Measurements from ENCODE around the gene WASF1. TPM values are rescaled to one million over a fixed set of nuclear protein-coding genes. Genes with fewer than 3 reads are reported as not detected.
A peak's percentile ranks its signal among the peaks of the same experiment; 100 is the strongest.

WASF1 gene
- total and polyA plus RNA-seq, 2 experiments from 2014 or later = 12.3 to 25.1 TPM

- Histone ChIP-seq H3F3A (ENCODE audit: insufficient read depth) (no peaks in the 10 kb centered on the region), H3K9me2 (ENCODE audit: insufficient read depth) (no peaks in the 10 kb centered on the region), H3K79me2 (ENCODE audit: insufficient read depth) (no peaks in the 10 kb centered on the region), H3K4me2 (ENCODE audit: unreplicated experiment) (no peak overlapping the region), H3K9me3 (ENCODE audit: low read depth) (no peaks in the 10 kb centered on the region), H2AFZ (no peak overlapping the region), H3K27me3 (replicated peaks; ENCODE audit: insufficient read depth) (peaks cover 12% of the 10 kb centered on the region), H3K9ac (no peak overlapping the region), H3K4me3 (no peak overlapping the region), H3K27ac (no peak overlapping the region), H3K4me1 (ENCODE audit: insufficient read depth) (no peaks in the 10 kb centered on the region), H3K36me3 (ENCODE audit: low read depth) (no peaks in the 10 kb centered on the region), H4K20me1 (ENCODE audit: insufficient read depth) (no peaks in the 10 kb centered on the region)
- in situ Hi-C loops (cut with MboI) = loop anchor here (10.0 kb wide), 2 partner anchors 341 to 529 kb away; no protein-coding TSS in a partner anchor
- TF ChIP-seq EZH2phosphoT487 (IDR thresholded peaks at IDR 0.05; ENCODE audit: insufficient read depth, low read depth) (no peak), EZH2 (IDR thresholded peaks at IDR 0.05; ENCODE audit: insufficient read depth, poor library complexity, severe bottlenecking) (no peak)
- DNase-seq = peak; percentile 75
- WGBS, 2 experiments (ENCODE audit: low coverage in 1 of 2, low lambda C conversion rate in 2 of 2, missing lambda C conversion rate in 2 of 2) = 1 to 2% methylated on average over 5 of the region's 5 CpGs
Observed at GRCh38 chr6:110053395-110054240, 125.9 kb downstream of the WASF1 start.

GRCh38 chr6:110050440-110050813, 129.0 kb downstream of the WASF1 start:
- H2AFZ ChIP-seq = no peak overlapping the region
- in situ Hi-C loops (cut with MboI) = loop anchor here (10.0 kb wide), 2 partner anchors 344 to 526 kb away; no protein-coding TSS in a partner anchor

More at GRCh38 chr6:110050440-110050813, 129.0 kb downstream of the WASF1 start:
- H3K4me1 ChIP-seq (ENCODE audit: insufficient read depth) = no peaks in the 10 kb centered on the region
- no peak overlapping the region for H3K4me2 ChIP-seq (ENCODE audit: unreplicated experiment)
- no peaks in the 10 kb centered on the region for H3K79me2 ChIP-seq (ENCODE audit: insufficient read depth)
- H3K9me3 ChIP-seq (ENCODE audit: low read depth) = no peaks in the 10 kb centered on the region
- H3K27me3 ChIP-seq (replicated peaks; ENCODE audit: insufficient read depth) = peaks cover 7% of the 10 kb centered on the region; the same call in 1 of the 2 replicates
- no peak overlapping the region for H3K4me3 ChIP-seq
- TF ChIP-seq EZH2 (IDR thresholded peaks at IDR 0.05; ENCODE audit: insufficient read depth, poor library complexity, severe bottlenecking) = no peak
- no peak for TF ChIP-seq EZH2phosphoT487 (IDR thresholded peaks at IDR 0.05; ENCODE audit: insufficient read depth, low read depth)
- H4K20me1 ChIP-seq (ENCODE audit: insufficient read depth) = no peaks in the 10 kb centered on the region
- H3K27ac ChIP-seq = no peak overlapping the region
- 83 to 92% methylated on average over 3 of the region's 3 CpGs for WGBS, 2 experiments (ENCODE audit: low coverage in 1 of 2, low lambda C conversion rate in 2 of 2, missing lambda C conversion rate in 2 of 2)
- no peak for DNase-seq
- no peaks in the 10 kb centered on the region for H3K9me2 ChIP-seq (ENCODE audit: insufficient read depth)
- no peaks in the 10 kb centered on the region for H3F3A ChIP-seq (ENCODE audit: insufficient read depth)
- H3K36me3 ChIP-seq (ENCODE audit: low read depth) = no peaks in the 10 kb centered on the region
- H3K9ac ChIP-seq = no peak overlapping the region

Other genes starting within 250 kb of the WASF1 start
- not detected in 2 replicates for gene GPR6, start 201.4 kb downstream of the WASF1 start, total RNA-seq (2014; rRNA removed; shearing (Covaris generic))
- not detected in 2 replicates for gene GPR6, start 201.4 kb downstream of the WASF1 start, polyA plus RNA-seq (2016; fragmentation: Nextera tagmentation; extraction: Ambion mirVana)
- gene CDC40, start 757 bp upstream of the WASF1 start, total RNA-seq (2014; rRNA removed; shearing (Covaris generic)) = 18.8 and 21.1 TPM in 2 replicates
- gene CDC40, start 757 bp upstream of the WASF1 start, polyA plus RNA-seq (2016; fragmentation: Nextera tagmentation; extraction: Ambion mirVana) = 21.2 and 21.9 TPM in 2 replicates
- gene METTL24, start 178.7 kb upstream of the WASF1 start, total RNA-seq (2014; rRNA removed; shearing (Covaris generic)) = not detected in 2 replicates
- not detected in 2 replicates for gene METTL24, start 178.7 kb upstream of the WASF1 start, polyA plus RNA-seq (2016; fragmentation: Nextera tagmentation; extraction: Ambion mirVana)
- not detected in 2 replicates for gene DDO, start 235.9 kb upstream of the WASF1 start, total RNA-seq (2014; rRNA removed; shearing (Covaris generic))
- gene DDO, start 235.9 kb upstream of the WASF1 start, polyA plus RNA-seq (2016; fragmentation: Nextera tagmentation; extraction: Ambion mirVana) = not detected in 2 replicates